ENCODE measurements around the gene HOXA10.

The HOXA10 gene

GRCh38 chr7:27211084-27211446 is 36.9 kb upstream of the HOXA10 start:
- H3K4me1 ChIP-seq (ENCODE audit: control insufficient read depth, insufficient read depth, low read length) = peaks cover 8% of the 10 kb centered on the region
- no peak overlapping the region for H3K9ac ChIP-seq (ENCODE audit: low read length)
- DNase-seq (ENCODE audit: low read depth) = no peak
- H3K27me3 ChIP-seq (replicated peaks; ENCODE audit: control insufficient read depth, insufficient read depth, low read length) = peaks cover 71% of the 10 kb centered on the region
- no peaks in the 10 kb centered on the region for H3K36me3 ChIP-seq (ENCODE audit: control insufficient read depth, insufficient read depth, low read length, severe bottlenecking)
- no peaks in the 10 kb centered on the region for H3K9me3 ChIP-seq (ENCODE audit: control insufficient read depth, low read length)
- no peak overlapping the region for H3K4me3 ChIP-seq (ENCODE audit: low read length)

GRCh38 chr7:27210441-27211083 is 36.4 kb upstream of the HOXA10 start:
- H3K4me3 ChIP-seq (ENCODE audit: low read length) = peak overlapping the region; percentile 77
- peak; percentile 78 for DNase-seq (ENCODE audit: low read depth)
- H3K9me3 ChIP-seq (ENCODE audit: control insufficient read depth, low read length) = no peaks in the 10 kb centered on the region
- peak overlapping the region; percentile 48 for H3K9ac ChIP-seq (ENCODE audit: low read length)
- no peaks in the 10 kb centered on the region for H3K36me3 ChIP-seq (ENCODE audit: control insufficient read depth, insufficient read depth, low read length, severe bottlenecking)
- peaks cover 71% of the 10 kb centered on the region for H3K27me3 ChIP-seq (replicated peaks; ENCODE audit: control insufficient read depth, insufficient read depth, low read length)
- H3K4me1 ChIP-seq (ENCODE audit: control insufficient read depth, insufficient read depth, low read length) = peaks cover 10% of the 10 kb centered on the region

GRCh38 chr7:27209933-27210440 is 35.9 kb upstream of the HOXA10 start:
- no peak for DNase-seq (ENCODE audit: low read depth)
- H3K27me3 ChIP-seq (replicated peaks; ENCODE audit: control insufficient read depth, insufficient read depth, low read length) = peaks cover 73% of the 10 kb centered on the region

DNA sequence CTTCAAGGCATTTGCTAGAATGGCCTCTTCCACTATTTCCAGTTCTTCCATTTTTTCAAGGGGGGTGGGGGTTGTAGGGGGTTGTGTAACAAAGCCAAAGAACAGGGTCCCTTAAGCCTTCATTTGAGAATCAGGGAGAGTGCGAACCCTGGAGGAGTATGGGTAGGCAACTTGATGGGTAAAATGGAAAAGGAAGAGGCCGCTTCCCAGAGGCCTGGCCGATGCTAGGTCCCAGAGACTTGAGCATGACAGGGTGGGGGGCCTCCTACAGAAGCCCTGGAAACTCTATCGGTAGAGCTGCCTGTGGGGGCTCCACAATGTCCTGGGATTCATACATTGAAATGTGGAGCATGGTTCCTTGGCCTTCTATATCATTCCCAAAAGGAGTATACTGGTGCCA is 34.9 kb upstream of the HOXA10 start:
- H3K9me3 ChIP-seq (ENCODE audit: control insufficient read depth, low read length) = no peaks in the 10 kb centered on the region
- DNase-seq (ENCODE audit: low read depth) = no peak
- H3K4me3 ChIP-seq (ENCODE audit: low read length) = no peak overlapping the region
- H3K27me3 ChIP-seq (replicated peaks; ENCODE audit: control insufficient read depth, insufficient read depth, low read length) = peaks cover 80% of the 10 kb centered on the region
- H3K4me1 ChIP-seq (ENCODE audit: control insufficient read depth, insufficient read depth, low read length) = peaks cover 14% of the 10 kb centered on the region
- no peaks in the 10 kb centered on the region for H3K36me3 ChIP-seq (ENCODE audit: control insufficient read depth, insufficient read depth, low read length, severe bottlenecking)
- H3K9ac ChIP-seq (ENCODE audit: low read length) = no peak overlapping the region

More at GRCh38 chr7:27209933-27210440, 35.9 kb upstream of the HOXA10 start:
- Histone ChIP-seq H3K36me3 (ENCODE audit: control insufficient read depth, insufficient read depth, low read length, severe bottlenecking) (no peaks in the 10 kb centered on the region), H3K4me1 (ENCODE audit: control insufficient read depth, insufficient read depth, low read length) (peaks cover 14% of the 10 kb centered on the region), H3K9me3 (ENCODE audit: control insufficient read depth, low read length) (no peaks in the 10 kb centered on the region), H3K4me3 (ENCODE audit: low read length) (no peak overlapping the region), H3K9ac (ENCODE audit: low read length) (no peak overlapping the region)

- no peaks in the 10 kb centered on the region for H3K9me3 ChIP-seq (ENCODE audit: control insufficient read depth, low read length)
- no peak for DNase-seq (ENCODE audit: low read depth)
- H3K27me3 ChIP-seq (replicated peaks; ENCODE audit: control insufficient read depth, insufficient read depth, low read length) = peaks cover 82% of the 10 kb centered on the region
- H3K4me1 ChIP-seq (ENCODE audit: control insufficient read depth, insufficient read depth, low read length) = peaks cover 14% of the 10 kb centered on the region
- no peak overlapping the region for H3K4me3 ChIP-seq (ENCODE audit: low read length)
- no peak overlapping the region for H3K9ac ChIP-seq (ENCODE audit: low read length)
- H3K36me3 ChIP-seq (ENCODE audit: control insufficient read depth, insufficient read depth, low read length, severe bottlenecking) = no peaks in the 10 kb centered on the region
Measured at GRCh38 chr7:27207348-27207985, 33.3 kb upstream of the HOXA10 start.

GRCh38 chr7:27205325-27206280 is 31.5 kb upstream of the HOXA10 start:
- Histone ChIP-seq H3K36me3 (ENCODE audit: control insufficient read depth, insufficient read depth, low read length, severe bottlenecking) (no peaks in the 10 kb centered on the region), H3K9me3 (ENCODE audit: control insufficient read depth, low read length) (no peaks in the 10 kb centered on the region), H3K4me3 (ENCODE audit: low read length) (peak overlapping the region; percentile 67), H3K9ac (ENCODE audit: low read length) (no peak overlapping the region), H3K27me3 (replicated peaks; ENCODE audit: control insufficient read depth, insufficient read depth, low read length) (peaks cover 82% of the 10 kb centered on the region), H3K4me1 (ENCODE audit: control insufficient read depth, insufficient read depth, low read length) (peaks cover 8% of the 10 kb centered on the region)
- DNase-seq (ENCODE audit: low read depth) = no peak

DNA sequence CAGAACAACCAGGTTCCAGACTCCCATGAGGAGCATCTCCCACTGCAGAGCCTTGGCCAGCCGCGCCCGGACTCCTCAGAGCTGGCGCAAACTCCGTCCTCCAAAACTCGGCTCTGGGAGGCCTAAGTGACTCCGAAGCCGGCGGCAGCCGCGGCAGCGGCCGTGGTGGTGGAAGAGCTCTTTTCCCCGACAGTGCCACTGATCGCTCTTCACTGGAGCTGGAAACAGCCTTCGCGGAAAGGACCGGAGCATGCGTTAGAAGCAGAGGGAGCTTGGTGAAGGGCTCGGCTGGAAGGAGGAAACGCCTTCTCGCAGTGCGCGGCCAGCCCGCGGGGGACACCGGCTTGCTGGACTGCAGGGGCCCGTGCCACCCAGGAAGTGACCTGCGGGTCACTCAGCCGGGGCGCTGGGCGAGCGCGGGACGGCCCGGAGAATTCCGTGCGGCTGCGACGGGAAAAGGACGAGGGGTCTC is 30.8 kb upstream of the HOXA10 start:
- no peak overlapping the region for H3K9ac ChIP-seq (ENCODE audit: low read length)
- H3K4me1 ChIP-seq (ENCODE audit: control insufficient read depth, insufficient read depth, low read length) = peaks cover 6% of the 10 kb centered on the region
- peak overlapping the region; percentile 67 for H3K4me3 ChIP-seq (ENCODE audit: low read length)
- no peaks in the 10 kb centered on the region for H3K36me3 ChIP-seq (ENCODE audit: control insufficient read depth, insufficient read depth, low read length, severe bottlenecking)
- peaks cover 81% of the 10 kb centered on the region for H3K27me3 ChIP-seq (replicated peaks; ENCODE audit: control insufficient read depth, insufficient read depth, low read length)
- DNase-seq (ENCODE audit: low read depth) = no peak
- H3K9me3 ChIP-seq (ENCODE audit: control insufficient read depth, low read length) = no peaks in the 10 kb centered on the region

- H3K4me1 ChIP-seq (ENCODE audit: control insufficient read depth, insufficient read depth, low read length) = peaks cover 6% of the 10 kb centered on the region
- H3K4me3 ChIP-seq (ENCODE audit: low read length) = no peak overlapping the region
- peaks cover 80% of the 10 kb centered on the region for H3K27me3 ChIP-seq (replicated peaks; ENCODE audit: control insufficient read depth, insufficient read depth, low read length)
- H3K36me3 ChIP-seq (ENCODE audit: control insufficient read depth, insufficient read depth, low read length, severe bottlenecking) = no peaks in the 10 kb centered on the region
- no peak for DNase-seq (ENCODE audit: low read depth)
- no peak overlapping the region for H3K9ac ChIP-seq (ENCODE audit: low read length)
- H3K9me3 ChIP-seq (ENCODE audit: control insufficient read depth, low read length) = no peaks in the 10 kb centered on the region
Measured at GRCh38 chr7:27203964-27204594, 30.0 kb upstream of the HOXA10 start.

GRCh38 chr7:27203365-27203953 is 29.3 kb upstream of the HOXA10 start:
- Histone ChIP-seq H3K4me3 (ENCODE audit: low read length) (no peak overlapping the region), H3K4me1 (ENCODE audit: control insufficient read depth, insufficient read depth, low read length) (peaks cover 6% of the 10 kb centered on the region)

DNA sequence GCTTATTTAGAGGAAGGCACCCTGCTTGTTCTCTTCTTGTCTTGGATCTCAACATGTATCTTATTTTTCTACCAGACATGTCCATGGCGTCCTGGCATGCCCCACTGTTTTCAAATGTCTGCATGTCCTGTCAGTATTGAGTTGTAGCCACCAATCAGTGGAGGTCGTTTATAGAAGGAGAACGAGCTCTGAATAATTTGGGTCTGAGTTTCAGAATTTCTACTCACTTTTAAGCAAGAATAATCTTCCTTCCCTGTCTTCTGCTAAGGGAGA is 28.7 kb upstream of the HOXA10 start:
- no peak overlapping the region for H3K4me3 ChIP-seq (ENCODE audit: low read length)

More at GRCh38 chr7:27203365-27203953, 29.3 kb upstream of the HOXA10 start:
- no peak for DNase-seq (ENCODE audit: low read depth)
- no peaks in the 10 kb centered on the region for H3K36me3 ChIP-seq (ENCODE audit: control insufficient read depth, insufficient read depth, low read length, severe bottlenecking)
- peaks cover 80% of the 10 kb centered on the region for H3K27me3 ChIP-seq (replicated peaks; ENCODE audit: control insufficient read depth, insufficient read depth, low read length)
- no peaks in the 10 kb centered on the region for H3K9me3 ChIP-seq (ENCODE audit: control insufficient read depth, low read length)
- no peak overlapping the region for H3K9ac ChIP-seq (ENCODE audit: low read length)

More for the DNA sequence above, 28.7 kb upstream of the HOXA10 start:
- H3K36me3 ChIP-seq (ENCODE audit: control insufficient read depth, insufficient read depth, low read length, severe bottlenecking) = no peaks in the 10 kb centered on the region
- peaks cover 6% of the 10 kb centered on the region for H3K4me1 ChIP-seq (ENCODE audit: control insufficient read depth, insufficient read depth, low read length)
- H3K27me3 ChIP-seq (replicated peaks; ENCODE audit: control insufficient read depth, insufficient read depth, low read length) = peaks cover 83% of the 10 kb centered on the region
- H3K9me3 ChIP-seq (ENCODE audit: control insufficient read depth, low read length) = no peaks in the 10 kb centered on the region
- DNase-seq (ENCODE audit: low read depth) = no peak
- no peak overlapping the region for H3K9ac ChIP-seq (ENCODE audit: low read length)

All from adipocyte (in vitro differentiated cells).